Sigmoid colon (tissue), 4 donors: ENCODE data around the gene PHKB.

Experiments used
- CTCF ChIP-seq, 4 experiments: fragments of 450-650 bp in 3 of 4; fragments of 200-600 bp in 1 of 4; IDR thresholded peaks; one replicate each; pipeline ENCODE4 v1.5.1; 2016 to 2019; ENCODE audit warnings: antibody characterized with exemption in 4 of 4, mild to moderate bottlenecking in 3 of 4, moderate library complexity in 2 of 4
- EP300 ChIP-seq, 4 donors: sonication (generic); formaldehyde crosslinking; IDR thresholded peaks; one replicate each; pipeline ENCODE4 v1.6.1; 2017; ENCODE audit warnings: antibody characterized with exemption in 4 of 4
- POLR2A ChIP-seq, 2 donors: fragments of 450-650 bp; IDR thresholded peaks; one replicate each; pipeline ENCODE4 v1.6.1; 2016; ENCODE audit warnings: antibody characterized with exemption in 2 of 2, mild to moderate bottlenecking in 2 of 2, moderate library complexity in 2 of 2
- POLR2AphosphoS5 ChIP-seq, 4 donors: sonication (generic); formaldehyde crosslinking; IDR thresholded peaks; one replicate each; pipeline ENCODE4 v1.6.1; 2017; ENCODE audit warnings: antibody characterized with exemption in 4 of 4

- no peak for TF ChIP-seq CTCF (IDR thresholded peaks at IDR 0.05)
- no peak for TF ChIP-seq EP300 (IDR thresholded peaks at IDR 0.05)
- TF ChIP-seq POLR2AphosphoS5 (IDR thresholded peaks at IDR 0.05), result no peak
- TF ChIP-seq POLR2A (IDR thresholded peaks at IDR 0.05), result no peak
Measured at GRCh38 chr16:47612711-47613110, 151.6 kb downstream of the PHKB start.
